Suprapubic skin (tissue), 4 donors: ENCODE measurements around the gene TCP11L1.

Source experiments
- CTCF ChIP-seq, 2 donors: fragments of 200-600 bp in 1 of 2; fragments of 450-650 bp in 1 of 2; sonication (generic) in 1 of 2; IDR thresholded peaks; one replicate each; pipeline ENCODE4 v1.5.1; 2016 to 2019; ENCODE audit warnings: antibody characterized with exemption in 2 of 2, mild to moderate bottlenecking in 1 of 2, moderate library complexity in 1 of 2
- EP300 ChIP-seq: sonication (generic); formaldehyde crosslinking; IDR thresholded peaks from one replicate; pipeline ENCODE4 v1.6.1; 2017; ENCODE audit warnings: antibody characterized with exemption
- POLR2A ChIP-seq, 2 donors: fragments of 450-650 bp; IDR thresholded peaks; one replicate each; pipeline ENCODE4 v1.6.1; 2017; ENCODE audit warnings: antibody characterized with exemption in 2 of 2, mild to moderate bottlenecking in 2 of 2, moderate library complexity in 2 of 2
- POLR2AphosphoS5 ChIP-seq, 3 donors: sonication (generic); formaldehyde crosslinking; IDR thresholded peaks; one replicate each; pipeline ENCODE4 v1.6.1; 2017; ENCODE audit warnings: antibody characterized with exemption in 3 of 3

GRCh38 chr11:33067294-33067693 lies 27.9 kb downstream of the TCP11L1 start:
- TF ChIP-seq POLR2A (IDR thresholded peaks at IDR 0.05) (no peak), CTCF (IDR thresholded peaks at IDR 0.05) (no peak), EP300 (no peak), POLR2AphosphoS5 (IDR thresholded peaks at IDR 0.05) (no peak)
